H1 (cell line): ENCODE data around the gene CHI3L2. TPM values are rescaled to one million over a fixed set of nuclear protein-coding genes. Genes with fewer than 3 reads are reported as not detected.

Experiments
- CTCF ChIA-PET: fragments of 300-600 bp; sonication (Branson Sonifier 250); formaldehyde crosslinking; loops from one replicate; lab custom pipeline; 2021; ENCODE audit not compliant: partially characterized antibody; lab: Charles Lee
- POLR2A ChIA-PET: fragments of 300-600 bp; sonication (Branson Sonifier 250); formaldehyde crosslinking; loops from one replicate; lab custom pipeline; 2021; ENCODE audit warnings: inconsistent platforms; ENCODE audit not compliant: partially characterized antibody; lab: Charles Lee
- DNase-seq, 2 experiments: peaks; one replicate each; pipeline versions ENCODE4 v3.0.0 to v3.0.0-alpha.2; 2010 to 2022; ENCODE audit warnings: low spot score in 2 of 2, low read depth in 1 of 2, mixed read lengths in 1 of 2
- FAIRE-seq: peaks from 2 replicates; lab custom pipeline; 2011; peaks lifted over from hg19 to GRCh38; lab: Jason Lieb, UNC
- H2AFZ ChIP-seq: 2 replicates; pipeline ENCODE4 v1.8.1; 2012; ENCODE audit warnings: low read length, inconsistent platforms
- H2AK5ac ChIP-seq: 2 replicates; pipeline ENCODE4 v1.6.1; 2013; ENCODE audit warnings: low read depth, low read length
- H2BK120ac ChIP-seq: replicated peaks from 2 replicates; pipeline ENCODE3; 2013; ENCODE audit warnings: low read depth, low read length, inconsistent platforms
- H2BK12ac ChIP-seq: 2 replicates; pipeline ENCODE4 v1.6.1; 2013; ENCODE audit warnings: low read depth, low read length
- H2BK15ac ChIP-seq: 2 replicates; pipeline ENCODE4 v1.6.1; 2013; ENCODE audit warnings: low read length
- H2BK20ac ChIP-seq: 2 replicates; pipeline ENCODE4 v1.6.1; 2013; ENCODE audit warnings: low read length
- H2BK5ac ChIP-seq: 2 replicates; pipeline ENCODE4 v1.6.1; 2013; ENCODE audit warnings: low read depth, low read length
- H3K14ac ChIP-seq: 2 replicates; pipeline ENCODE4 v1.6.1; 2013; ENCODE audit warnings: inconsistent platforms; ENCODE audit not compliant: insufficient read length
- H3K18ac ChIP-seq: 2 replicates; pipeline ENCODE4 v1.6.1; 2013; ENCODE audit warnings: low read length; ENCODE audit errors: extremely low read depth
- H3K23ac ChIP-seq: 2 replicates; pipeline ENCODE4 v1.6.1; 2013; ENCODE audit warnings: inconsistent platforms; ENCODE audit not compliant: insufficient read length
- H3K23me2 ChIP-seq: 2 replicates; pipeline ENCODE4 v1.6.1; 2013; ENCODE audit warnings: low read depth, low read length
- H3K27ac ChIP-seq: 2 replicates; pipeline ENCODE4 v1.6.1; 2011; ENCODE audit warnings: low read depth, low read length, inconsistent platforms
- H3K27me3 ChIP-seq, 4 experiments: replicated peaks in 1 of 4; 1 replicate in 1 of 4; 2 replicates in 3 of 4; pipeline versions ENCODE4 v1.6.1 to v1.8.1; 2011 to 2013; ENCODE audit warnings: low read length in 3 of 4, mild to moderate bottlenecking in 3 of 4, inconsistent platforms in 2 of 4, mixed read lengths in 2 of 4, moderate library complexity in 1 of 4; ENCODE audit not compliant: control insufficient read depth in 3 of 4, insufficient read depth in 3 of 4; ENCODE audit errors: extremely low read depth in 1 of 4
- H3K36me3 ChIP-seq, 4 experiments: 2 replicates each; pipeline versions ENCODE4 v1.6.1 to v1.8.1; 2011 to 2013; ENCODE audit warnings: mild to moderate bottlenecking in 4 of 4, low read length in 3 of 4, moderate library complexity in 2 of 4, control low read depth in 1 of 4, inconsistent platforms in 1 of 4; ENCODE audit not compliant: insufficient read depth in 4 of 4, control insufficient read depth in 2 of 4
- H3K4ac ChIP-seq: replicated peaks from 2 replicates; pipeline ENCODE3; 2013; ENCODE audit warnings: low read length, low read depth, mixed read lengths, inconsistent platforms; ENCODE audit not compliant: insufficient read length
- H3K4me1 ChIP-seq, 4 experiments: replicated peaks in 1 of 4; 1 replicate in 1 of 4; 2 replicates in 3 of 4; pipeline versions ENCODE4 v1.6.1 to v1.8.1; 2011 to 2013; ENCODE audit warnings: low read length in 3 of 4, inconsistent platforms in 2 of 4, mixed read lengths in 1 of 4; ENCODE audit not compliant: insufficient read depth in 4 of 4, control insufficient read depth in 3 of 4
- H3K4me2 ChIP-seq, 2 experiments: 2 replicates each; pipeline versions ENCODE4 v1.6.1 to v1.8.1; 2011 to 2013; ENCODE audit warnings: low read depth in 2 of 2, low read length in 2 of 2, control low read depth in 1 of 2, inconsistent platforms in 1 of 2, mild to moderate bottlenecking in 1 of 2; ENCODE audit not compliant: insufficient read depth in 1 of 2
- H3K4me3 ChIP-seq, 4 experiments: fragments of 200-600, 300-600 bp in 1 of 4; sonication (generic), shearing (Covaris generic), sonication (Bioruptor Twin) in 1 of 4; 2 replicates each; pipeline versions ENCODE4 v1.5.1 to v1.8.1; 2011 to 2016; ENCODE audit warnings: low read length in 4 of 4, low read depth in 3 of 4, control low read depth in 2 of 4, inconsistent platforms in 2 of 4, mild to moderate bottlenecking in 2 of 4, mixed read lengths in 1 of 4, moderate library complexity in 1 of 4; ENCODE audit not compliant: insufficient read depth in 2 of 4; ENCODE audit errors: extremely low read depth in 1 of 4
- H3K56ac ChIP-seq: replicated peaks from 2 replicates; pipeline ENCODE3; 2013; ENCODE audit warnings: low read depth, mild to moderate bottlenecking, mixed read lengths, low read length, inconsistent platforms; ENCODE audit not compliant: insufficient read length
- H3K79me1 ChIP-seq: 2 replicates; pipeline ENCODE4 v1.6.1; 2013; ENCODE audit warnings: low read depth, low read length, control low read depth
- H3K79me2 ChIP-seq, 2 experiments: 2 replicates each; pipeline versions ENCODE4 v1.6.1 to v1.8.1; 2012 to 2013; ENCODE audit warnings: low read length in 2 of 2, mild to moderate bottlenecking in 2 of 2, inconsistent platforms in 1 of 2; ENCODE audit not compliant: insufficient read depth in 2 of 2, control insufficient read depth in 1 of 2
- H3K9ac ChIP-seq, 4 experiments: replicated peaks in 1 of 4; 1 replicate in 1 of 4; 2 replicates in 3 of 4; pipeline versions ENCODE4 v1.6.1 to v1.8.1; 2011 to 2013; ENCODE audit warnings: low read depth in 3 of 4, low read length in 3 of 4, control low read depth in 2 of 4, mild to moderate bottlenecking in 2 of 4, moderate library complexity in 2 of 4, inconsistent platforms in 1 of 4; ENCODE audit errors: extremely low read depth in 1 of 4
- H3K9me3 ChIP-seq, 2 experiments: 2 replicates each; pipeline versions ENCODE4 v1.6.1 to v1.8.1; 2012 to 2013; ENCODE audit warnings: mild to moderate bottlenecking in 2 of 2, moderate library complexity in 2 of 2, control low read depth in 1 of 2, inconsistent platforms in 1 of 2, low read depth in 1 of 2, low read length in 1 of 2, mixed read lengths in 1 of 2; ENCODE audit not compliant: insufficient read depth in 2 of 2
- H4K20me1 ChIP-seq, 2 experiments: replicated peaks in 1 of 2; 2 replicates each; pipeline versions ENCODE3 to v1.8.1; 2011 to 2013; ENCODE audit warnings: inconsistent platforms in 2 of 2, low read length in 2 of 2, mild to moderate bottlenecking in 1 of 2; ENCODE audit not compliant: insufficient read depth in 2 of 2, control insufficient read depth in 1 of 2
- H4K5ac ChIP-seq: 2 replicates; pipeline ENCODE4 v1.6.1; 2013; ENCODE audit warnings: low read length, low read depth, mixed read lengths, inconsistent platforms; ENCODE audit not compliant: insufficient read length
- H4K8ac ChIP-seq: 2 replicates; pipeline ENCODE4 v1.8.0; 2013; ENCODE audit warnings: mild to moderate bottlenecking, moderate library complexity, low read length, inconsistent platforms; ENCODE audit not compliant: insufficient read depth; ENCODE audit errors: extremely low read depth
- H4K91ac ChIP-seq: replicated peaks from 2 replicates; pipeline ENCODE3; 2013; ENCODE audit warnings: low read length, mixed read lengths, inconsistent platforms; ENCODE audit not compliant: insufficient read length
- BCL11A ChIP-seq, 2 experiments: IDR thresholded peaks; one replicate each; pipeline ENCODE4 v1.6.1; 2011; ENCODE audit warnings: low read depth in 2 of 2, low read length in 2 of 2, mild to moderate bottlenecking in 2 of 2
- CBX8 ChIP-seq: fragments of 300-800, 300-1000 bp; sonication (generic); IDR thresholded peaks from 2 replicates; pipeline ENCODE4 v1.7.1; 2016; ENCODE audit warnings: low read depth, low read length, borderline replicate concordance
- CHD1 ChIP-seq: IDR thresholded peaks from 2 replicates; pipeline ENCODE4 v1.6.1; 2012; ENCODE audit warnings: low read depth, low read length, improper control_type of control experiment
- E2F6 ChIP-seq: IDR thresholded peaks from 2 replicates; pipeline ENCODE4 v1.6.1; 2012; ENCODE audit warnings: inconsistent platforms
- JUND ChIP-seq: IDR thresholded peaks from 2 replicates; pipeline ENCODE4 v1.6.1; 2011; ENCODE audit warnings: mild to moderate bottlenecking, improper control_type of control experiment, low read length
- KDM5A ChIP-seq: fragments of 200-600 bp; IDR thresholded peaks from 2 replicates; pipeline ENCODE4 v1.7.1; 2012; ENCODE audit warnings: mild to moderate bottlenecking, low read length, inconsistent platforms, mixed read lengths
- MAFK ChIP-seq: IDR thresholded peaks from 2 replicates; pipeline ENCODE4 v1.6.1; 2012; ENCODE audit warnings: low read depth, mild to moderate bottlenecking, improper control_type of control experiment, low read length
- NRF1 ChIP-seq: IDR thresholded peaks from 2 replicates; pipeline ENCODE4 v1.6.1; 2011; ENCODE audit warnings: mild to moderate bottlenecking, low read depth, low read length, improper control_type of control experiment
- SAP30 ChIP-seq: fragments of 300-600 bp; sonication (generic); IDR thresholded peaks from 2 replicates; pipeline ENCODE4 v1.7.1; 2012; ENCODE audit warnings: low read length, moderate library complexity, mild to moderate bottlenecking, inconsistent platforms; ENCODE audit not compliant: insufficient read depth, insufficient replicate concordance
- SIX5 ChIP-seq: IDR thresholded peaks from 2 replicates; pipeline ENCODE4 v1.6.1; 2011; ENCODE audit warnings: mild to moderate bottlenecking, low read depth, low read length
- SP2 ChIP-seq: IDR thresholded peaks from 2 replicates; pipeline ENCODE4 v1.6.1; 2012; ENCODE audit warnings: mild to moderate bottlenecking, low read length, inconsistent platforms
- SRF ChIP-seq: IDR thresholded peaks from 2 replicates; pipeline ENCODE4 v1.6.1; 2011; ENCODE audit warnings: mild to moderate bottlenecking, low read depth, low read length, moderate library complexity
- TEAD4 ChIP-seq: IDR thresholded peaks from 2 replicates; pipeline ENCODE4 v1.6.1; 2012; ENCODE audit warnings: low read depth, low read length, inconsistent platforms, mixed read lengths
- polyA plus RNA-seq, 7 experiments: library from polyadenylated mRNA; depleted of rRNA in 3 of 7; stranded (reverse) in 5 of 7; unstranded in 2 of 7; fragments of >200 nt in 5 of 7; fragments of 200-250 nt in 2 of 7; gene quantifications; 1 replicate in 5 of 7; 2 replicates in 1 of 7; 4 replicates in 1 of 7; pipeline versions ENCODE4 v1.2.1 to v1.2.3, GENCODE V29; 2011 to 2013; ENCODE audit warnings: missing spikeins in 2 of 7, mixed read lengths in 2 of 7
- total RNA-seq: library from RNA; stranded (reverse); fragmentation: NEBNext Ultra II Directional; extraction: Animal tissue kit (Norgen Biotek cat#: 25700); gene quantifications from 2 replicates; pipeline ENCODE4 v1.2.1, GENCODE V29; 2021
- TF ChIP-seq, protein P1 (sequence below): IDR thresholded peaks from 2 replicates; pipeline ENCODE4 v1.6.1; 2012; ENCODE audit warnings: low read length, inconsistent platforms

Gene CHI3L2
- total and polyA plus RNA-seq, 2 of the 8 experiments (the other 6 are each of a cell fraction or from before 2014, with no cell fraction given) = not detected

- Histone ChIP-seq H3K9ac (no peak overlapping the region), H2AK5ac (no peak overlapping the region), H3K14ac (no peak overlapping the region), H2BK120ac (no peak overlapping the region), H3K4ac (no peak overlapping the region), H3K23ac (no peak overlapping the region), H3K23me2 (no peaks in the 10 kb centered on the region), H3K79me2 (no peaks in the 10 kb centered on the region), H3K27ac (no peak overlapping the region), H2BK12ac (no peak overlapping the region), H3K18ac (no peak overlapping the region), H3K4me1 (no peaks in the 10 kb centered on the region), H3K9me3 (no peaks in the 10 kb centered on the region), H3K27me3 (peaks cover 0 to 1% (median 0%) of the 10 kb centered on the region in 4 experiments; a peak in 1 of 7 replicates), H4K8ac (no peak overlapping the region), H3K4me3 (no peak overlapping the region), H2BK15ac (no peak overlapping the region), H2AFZ (no peak overlapping the region), H3K79me1 (no peaks in the 10 kb centered on the region), H4K5ac (no peak overlapping the region), H2BK5ac (no peak overlapping the region), H2BK20ac (no peak overlapping the region), H3K4me2 (no peak overlapping the region), H3K56ac (no peak overlapping the region), H4K91ac (no peak overlapping the region), H4K20me1 (no peaks in the 10 kb centered on the region), H3K36me3 (peaks cover 0 to 23% (median 17%) of the 10 kb centered on the region in 4 experiments)
- no peak for DNase-seq
- ChIA-PET POLR2A (no interaction called here), CTCF (interaction anchor here (1.1 kb wide), 1 partner anchor 216 kb away, joined by 3 read pairs; no protein-coding TSS in a partner anchor)
- FAIRE-seq = no peak
- no peak for TF ChIP-seq KDM5A
- no peak for TF ChIP-seq NRF1
- no peak for TF ChIP-seq MAFK
- TF ChIP-seq, protein P1, sequence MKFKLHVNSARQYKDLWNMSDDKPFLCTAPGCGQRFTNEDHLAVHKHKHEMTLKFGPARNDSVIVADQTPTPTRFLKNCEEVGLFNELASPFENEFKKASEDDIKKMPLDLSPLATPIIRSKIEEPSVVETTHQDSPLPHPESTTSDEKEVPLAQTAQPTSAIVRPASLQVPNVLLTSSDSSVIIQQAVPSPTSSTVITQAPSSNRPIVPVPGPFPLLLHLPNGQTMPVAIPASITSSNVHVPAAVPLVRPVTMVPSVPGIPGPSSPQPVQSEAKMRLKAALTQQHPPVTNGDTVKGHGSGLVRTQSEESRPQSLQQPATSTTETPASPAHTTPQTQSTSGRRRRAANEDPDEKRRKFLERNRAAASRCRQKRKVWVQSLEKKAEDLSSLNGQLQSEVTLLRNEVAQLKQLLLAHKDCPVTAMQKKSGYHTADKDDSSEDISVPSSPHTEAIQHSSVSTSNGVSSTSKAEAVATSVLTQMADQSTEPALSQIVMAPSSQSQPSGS = no peak
- no peak for TF ChIP-seq TEAD4
- TF ChIP-seq CBX8 = no peak
- TF ChIP-seq SP2 = no peak
- no peak for TF ChIP-seq SIX5
- no peak for TF ChIP-seq JUND
- no peak for TF ChIP-seq E2F6
- TF ChIP-seq CHD1 = no peak
- TF ChIP-seq SRF = no peak
- TF ChIP-seq BCL11A (IDR thresholded peaks at IDR 0.05; ENCODE audit: low read depth in 2 of 2, low read length in 2 of 2) = no peak
- no peak for TF ChIP-seq SAP30
Observed at GRCh38 chr1:111184663-111185062, 42.9 kb upstream of the CHI3L2 start.
